GM12878 (cell line): ENCODE results near the gene ZNF823.

Source experiments
- BACH1 ChIP-seq: fragments of 450-650 bp; IDR thresholded peaks from 2 replicates; pipeline ENCODE4 v1.6.1; 2017; ENCODE audit warnings: mild to moderate bottlenecking, borderline replicate concordance
- EGR1 ChIP-seq, 2 experiments: IDR thresholded peaks; 1 replicate in 1 of 2; 2 replicates in 1 of 2; pipeline ENCODE4 v1.6.1; 2011 to 2012; ENCODE audit warnings: low read depth in 2 of 2, low read length in 2 of 2, borderline replicate concordance in 1 of 2, mild to moderate bottlenecking in 1 of 2, moderate library complexity in 1 of 2
- ETV6 ChIP-seq, 2 experiments: fragments of 450-650 bp in 1 of 2; IDR thresholded peaks in 1 of 2; conservative IDR thresholded peaks in 1 of 2; 2 replicates each; pipeline ENCODE4 v1.6.1; 2014; ENCODE audit warnings: antibody characterized with exemption in 1 of 2, borderline replicate concordance in 1 of 2, low read depth in 1 of 2, mild to moderate bottlenecking in 1 of 2, moderate library complexity in 1 of 2
- FOXK2 ChIP-seq: fragments of 450-650 bp; IDR thresholded peaks from 2 replicates; pipeline ENCODE4 v1.6.1; 2017; ENCODE audit warnings: mild to moderate bottlenecking, moderate library complexity
- FOXM1 ChIP-seq: IDR thresholded peaks from 2 replicates; pipeline ENCODE4 v1.6.1; 2012; ENCODE audit warnings: low read depth, mild to moderate bottlenecking, inconsistent platforms, low read length, moderate library complexity
- HDAC6 ChIP-seq: fragments of 200-600 bp; sonication (generic); IDR thresholded peaks from one replicate; pipeline ENCODE4 v1.8.0; 2017; ENCODE audit warnings: antibody characterized with exemption; ENCODE audit not compliant: unreplicated experiment
- KDM1A ChIP-seq: fragments of 200-600 bp; sonication (generic); IDR thresholded peaks from 2 replicates; pipeline ENCODE4 v1.6.1; 2016; ENCODE audit warnings: borderline replicate concordance
- POLR2A ChIP-seq: IDR thresholded peaks from 2 replicates; pipeline ENCODE4 v1.6.1; 2011; ENCODE audit warnings: low read depth, mild to moderate bottlenecking, low read length
- POLR2AphosphoS5 ChIP-seq: IDR thresholded peaks from 2 replicates; pipeline ENCODE4 v1.6.1; 2011; ENCODE audit warnings: mild to moderate bottlenecking, low read length, inconsistent platforms
- SUZ12 ChIP-seq: fragments of 200-600 bp; sonication (generic); IDR thresholded peaks from one replicate; pipeline ENCODE4 v1.6.1; 2018; ENCODE audit warnings: antibody characterized with exemption, mild to moderate bottlenecking; ENCODE audit not compliant: unreplicated experiment
- TCF12 ChIP-seq: IDR thresholded peaks from 2 replicates; pipeline ENCODE4 v1.6.1; 2011; ENCODE audit warnings: low read depth, mild to moderate bottlenecking, low read length
- TF ChIP-seq, protein P1 (sequence below), 3 experiments: IDR thresholded peaks in 2 of 3; conservative IDR thresholded peaks in 1 of 3; 2 replicates each; pipeline ENCODE4 v1.5.1; 2011; ENCODE audit warnings: low read depth in 3 of 3, low read length in 3 of 3, mild to moderate bottlenecking in 3 of 3, control low read depth in 2 of 3, moderate library complexity in 2 of 3, inconsistent platforms in 1 of 3, mixed read lengths in 1 of 3; ENCODE audit not compliant: control insufficient read depth in 2 of 3, insufficient read depth in 1 of 3; ENCODE audit errors: extremely low read depth in 1 of 3
- TF ChIP-seq, protein P2 (sequence below): IDR thresholded peaks from 2 replicates; pipeline ENCODE4 v1.6.1; 2011; ENCODE audit warnings: low read depth, low read length, improper control_type of control experiment, borderline replicate concordance
- TF ChIP-seq, protein P3 (sequence below): fragments of 450-650 bp; IDR thresholded peaks from 2 replicates; pipeline ENCODE4 v1.6.1; 2017; ENCODE audit warnings: mild to moderate bottlenecking, moderate library complexity

DNA sequence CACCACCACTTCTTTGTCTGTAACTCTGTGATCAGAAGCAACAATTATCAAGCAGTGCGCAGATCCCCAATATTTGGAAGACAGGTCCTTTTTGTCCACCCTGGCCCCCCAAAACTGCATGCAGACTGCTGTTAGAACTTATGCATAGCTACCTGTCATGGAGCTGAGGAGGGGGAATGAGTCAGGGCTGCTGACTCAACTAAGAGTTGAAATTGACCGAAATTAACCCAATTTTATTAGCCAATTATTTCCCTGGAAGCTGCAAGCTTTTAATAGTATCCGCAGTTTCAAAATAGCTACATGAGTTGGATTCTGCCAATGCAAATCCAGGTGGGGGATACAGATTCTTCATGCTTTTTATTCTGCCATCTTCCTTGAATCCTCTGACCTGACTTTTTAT is 45.6 kb upstream of the ZNF823 start:
- TF ChIP-seq POLR2A (no peak), BACH1 (no peak), FOXK2 (no peak), SUZ12 (no peak), HDAC6 (no peak), FOXM1 (no peak), KDM1A (no peak), ETV6 (conservative IDR thresholded peaks at IDR 0.05 in 1 of 2, IDR thresholded peaks at IDR 0.05 in 1 of 2; ENCODE audit: borderline replicate concordance in 1 of 2, low read depth in 1 of 2) (no peak), EGR1 (IDR thresholded peaks at IDR 0.05; ENCODE audit: borderline replicate concordance in 1 of 2, low read depth in 2 of 2, low read length in 2 of 2) (no peak), POLR2AphosphoS5 (no peak), TCF12 (no peak)
- TF ChIP-seq, protein P1, sequence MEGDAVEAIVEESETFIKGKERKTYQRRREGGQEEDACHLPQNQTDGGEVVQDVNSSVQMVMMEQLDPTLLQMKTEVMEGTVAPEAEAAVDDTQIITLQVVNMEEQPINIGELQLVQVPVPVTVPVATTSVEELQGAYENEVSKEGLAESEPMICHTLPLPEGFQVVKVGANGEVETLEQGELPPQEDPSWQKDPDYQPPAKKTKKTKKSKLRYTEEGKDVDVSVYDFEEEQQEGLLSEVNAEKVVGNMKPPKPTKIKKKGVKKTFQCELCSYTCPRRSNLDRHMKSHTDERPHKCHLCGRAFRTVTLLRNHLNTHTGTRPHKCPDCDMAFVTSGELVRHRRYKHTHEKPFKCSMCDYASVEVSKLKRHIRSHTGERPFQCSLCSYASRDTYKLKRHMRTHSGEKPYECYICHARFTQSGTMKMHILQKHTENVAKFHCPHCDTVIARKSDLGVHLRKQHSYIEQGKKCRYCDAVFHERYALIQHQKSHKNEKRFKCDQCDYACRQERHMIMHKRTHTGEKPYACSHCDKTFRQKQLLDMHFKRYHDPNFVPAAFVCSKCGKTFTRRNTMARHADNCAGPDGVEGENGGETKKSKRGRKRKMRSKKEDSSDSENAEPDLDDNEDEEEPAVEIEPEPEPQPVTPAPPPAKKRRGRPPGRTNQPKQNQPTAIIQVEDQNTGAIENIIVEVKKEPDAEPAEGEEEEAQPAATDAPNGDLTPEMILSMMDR (IDR thresholded peaks at IDR 0.05 in 2 of 3, conservative IDR thresholded peaks at IDR 0.05 in 1 of 3; ENCODE audit: control insufficient read depth in 2 of 3, extremely low read depth in 1 of 3, insufficient read depth in 1 of 3, low read depth in 3 of 3, low read length in 3 of 3) = no peak
- TF ChIP-seq, protein P2, sequence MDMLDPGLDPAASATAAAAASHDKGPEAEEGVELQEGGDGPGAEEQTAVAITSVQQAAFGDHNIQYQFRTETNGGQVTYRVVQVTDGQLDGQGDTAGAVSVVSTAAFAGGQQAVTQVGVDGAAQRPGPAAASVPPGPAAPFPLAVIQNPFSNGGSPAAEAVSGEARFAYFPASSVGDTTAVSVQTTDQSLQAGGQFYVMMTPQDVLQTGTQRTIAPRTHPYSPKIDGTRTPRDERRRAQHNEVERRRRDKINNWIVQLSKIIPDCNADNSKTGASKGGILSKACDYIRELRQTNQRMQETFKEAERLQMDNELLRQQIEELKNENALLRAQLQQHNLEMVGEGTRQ = no peak
- TF ChIP-seq, protein P3, sequence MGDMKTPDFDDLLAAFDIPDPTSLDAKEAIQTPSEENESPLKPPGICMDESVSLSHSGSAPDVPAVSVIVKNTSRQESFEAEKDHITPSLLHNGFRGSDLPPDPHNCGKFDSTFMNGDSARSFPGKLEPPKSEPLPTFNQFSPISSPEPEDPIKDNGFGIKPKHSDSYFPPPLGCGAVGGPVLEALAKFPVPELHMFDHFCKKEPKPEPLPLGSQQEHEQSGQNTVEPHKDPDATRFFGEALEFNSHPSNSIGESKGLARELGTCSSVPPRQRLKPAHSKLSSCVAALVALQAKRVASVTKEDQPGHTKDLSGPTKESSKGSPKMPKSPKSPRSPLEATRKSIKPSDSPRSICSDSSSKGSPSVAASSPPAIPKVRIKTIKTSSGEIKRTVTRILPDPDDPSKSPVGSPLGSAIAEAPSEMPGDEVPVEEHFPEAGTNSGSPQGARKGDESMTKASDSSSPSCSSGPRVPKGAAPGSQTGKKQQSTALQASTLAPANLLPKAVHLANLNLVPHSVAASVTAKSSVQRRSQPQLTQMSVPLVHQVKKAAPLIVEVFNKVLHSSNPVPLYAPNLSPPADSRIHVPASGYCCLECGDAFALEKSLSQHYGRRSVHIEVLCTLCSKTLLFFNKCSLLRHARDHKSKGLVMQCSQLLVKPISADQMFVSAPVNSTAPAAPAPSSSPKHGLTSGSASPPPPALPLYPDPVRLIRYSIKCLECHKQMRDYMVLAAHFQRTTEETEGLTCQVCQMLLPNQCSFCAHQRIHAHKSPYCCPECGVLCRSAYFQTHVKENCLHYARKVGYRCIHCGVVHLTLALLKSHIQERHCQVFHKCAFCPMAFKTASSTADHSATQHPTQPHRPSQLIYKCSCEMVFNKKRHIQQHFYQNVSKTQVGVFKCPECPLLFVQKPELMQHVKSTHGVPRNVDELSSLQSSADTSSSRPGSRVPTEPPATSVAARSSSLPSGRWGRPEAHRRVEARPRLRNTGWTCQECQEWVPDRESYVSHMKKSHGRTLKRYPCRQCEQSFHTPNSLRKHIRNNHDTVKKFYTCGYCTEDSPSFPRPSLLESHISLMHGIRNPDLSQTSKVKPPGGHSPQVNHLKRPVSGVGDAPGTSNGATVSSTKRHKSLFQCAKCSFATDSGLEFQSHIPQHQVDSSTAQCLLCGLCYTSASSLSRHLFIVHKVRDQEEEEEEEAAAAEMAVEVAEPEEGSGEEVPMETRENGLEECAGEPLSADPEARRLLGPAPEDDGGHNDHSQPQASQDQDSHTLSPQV = no peak
